HepG2 (cell line): ENCODE data around the gene BCAS3. TPM values are rescaled to one million over a fixed set of nuclear protein-coding genes. Genes with fewer than 3 reads are reported as not detected.

Experiments
- ARNTL ChIP-seq: sonication (generic); formaldehyde crosslinking; IDR thresholded peaks from 2 replicates; pipeline ENCODE4 v1.4.0; 2020; ENCODE audit warnings: mild to moderate bottlenecking, missing genetic modification reagents
- CBX5 ChIP-seq: sonication (generic); formaldehyde crosslinking; IDR thresholded peaks from 2 replicates; pipeline ENCODE4 v1.4.0; 2020; ENCODE audit warnings: missing genetic modification reagents, borderline replicate concordance
- DNMT1 ChIP-seq: sonication (generic); formaldehyde crosslinking; IDR thresholded peaks from 2 replicates; pipeline ENCODE4 v1.5.1; 2020; ENCODE audit warnings: mild to moderate bottlenecking, missing genetic modification reagents
- HDAC1 ChIP-seq: sonication (generic); formaldehyde crosslinking; IDR thresholded peaks from 2 replicates; pipeline ENCODE4 v1.5.1; 2020; ENCODE audit warnings: mild to moderate bottlenecking, missing genetic modification reagents
- IRX3 ChIP-seq: sonication (generic); formaldehyde crosslinking; IDR thresholded peaks from 2 replicates; pipeline ENCODE4 v1.8.1; 2023; ENCODE audit warnings: mild to moderate bottlenecking, low read depth, missing genetic modification reagents, borderline replicate concordance
- KDM5B ChIP-seq: sonication (generic); formaldehyde crosslinking; IDR thresholded peaks from 2 replicates; pipeline ENCODE4 v1.4.0; 2020; ENCODE audit warnings: missing genetic modification reagents, mild to moderate bottlenecking, borderline replicate concordance
- MAFG ChIP-seq: sonication (generic); formaldehyde crosslinking; IDR thresholded peaks from 2 replicates; pipeline ENCODE4 v1.5.1; 2020; ENCODE audit warnings: mild to moderate bottlenecking, missing genetic modification reagents
- RBM39 ChIP-seq: fragments of 200-400 bp; formaldehyde crosslinking; IDR thresholded peaks from one replicate; pipeline ENCODE4 v1.6.1; 2018; ENCODE audit warnings: antibody characterized with exemption, mild to moderate bottlenecking, low read depth, low read length; ENCODE audit not compliant: poor library complexity, severe bottlenecking
- REPIN1 ChIP-seq: sonication (generic); formaldehyde crosslinking; IDR thresholded peaks from 2 replicates; pipeline ENCODE4 v1.8.0; 2022; ENCODE audit warnings: missing genetic modification reagents, low read depth, mild to moderate bottlenecking, borderline replicate concordance
- RXRB ChIP-seq: IDR thresholded peaks from 2 replicates; pipeline ENCODE4 v1.6.1; 2016; ENCODE audit warnings: borderline replicate concordance, missing genetic modification reagents, missing compliant biosample characterization
- STAT5B ChIP-seq: sonication (generic); formaldehyde crosslinking; IDR thresholded peaks from 2 replicates; pipeline ENCODE4 v1.4.0; 2020; ENCODE audit warnings: missing genetic modification reagents
- WIZ ChIP-seq: sonication (generic); formaldehyde crosslinking; IDR thresholded peaks from 2 replicates; pipeline ENCODE4 v1.5.1; 2020; ENCODE audit warnings: mild to moderate bottlenecking, missing genetic modification reagents
- ZC3H13 ChIP-seq: sonication (generic); formaldehyde crosslinking; IDR thresholded peaks from 2 replicates; pipeline ENCODE4 v1.8.1; 2023; ENCODE audit warnings: mild to moderate bottlenecking, missing genetic modification reagents, moderate library complexity
- ZNF224 ChIP-seq: sonication (generic); formaldehyde crosslinking; IDR thresholded peaks from 2 replicates; pipeline ENCODE4 v1.5.0; 2020; ENCODE audit warnings: mild to moderate bottlenecking, missing genetic modification reagents
- ZNF652 ChIP-seq: IDR thresholded peaks from 2 replicates; pipeline ENCODE4 v1.6.1; 2016; ENCODE audit warnings: low read depth, borderline replicate concordance
- ZNF75D ChIP-seq: sonication (generic); formaldehyde crosslinking; IDR thresholded peaks from 2 replicates; pipeline ENCODE4 v1.8.1; 2023; ENCODE audit warnings: missing genetic modification reagents, mild to moderate bottlenecking, borderline replicate concordance
- polyA plus RNA-seq, 8 experiments: library from polyadenylated mRNA; depleted of rRNA in 3 of 8; stranded (reverse) in 7 of 8; unstranded in 1 of 8; fragments of >200 nt; fragmentation: Illumina TruSeq in 4 of 8; extraction: Trizol in 4 of 8; gene quantifications; 2 replicates each; pipeline versions ENCODE4 v1.2.1 to v1.2.3, GENCODE V29; 2011 to 2016; ENCODE audit warnings: low read depth in 4 of 8, missing spikeins in 1 of 8, mixed read lengths in 1 of 8; ENCODE audit not compliant: insufficient read depth in 1 of 8
- total RNA-seq, 5 experiments: library from RNA; depleted of rRNA; stranded (reverse); fragments of >200 nt; fragmentation: Illumina TruSeq; extraction: Trizol; gene quantifications; 2 replicates each; pipeline ENCODE4 v1.2.3, GENCODE V29; 2016; ENCODE audit warnings: low read depth in 1 of 5
- TF ChIP-seq, protein P1 (sequence below): sonication (generic); formaldehyde crosslinking; IDR thresholded peaks from 2 replicates; pipeline ENCODE4 v1.8.0; 2022; ENCODE audit warnings: missing genetic modification reagents, low read depth, mild to moderate bottlenecking, borderline replicate concordance
- TF ChIP-seq, protein P2 (sequence below): sonication (generic); formaldehyde crosslinking; IDR thresholded peaks from 2 replicates; pipeline ENCODE4 v1.5.0; 2020; ENCODE audit warnings: missing genetic modification reagents
- TF ChIP-seq, protein P3 (sequence below): sonication (generic); formaldehyde crosslinking; IDR thresholded peaks from 2 replicates; pipeline ENCODE4 v1.4.0; 2020; ENCODE audit warnings: missing genetic modification reagents, borderline replicate concordance
- TF ChIP-seq, protein P4 (sequence below): sonication (generic); formaldehyde crosslinking; IDR thresholded peaks from 2 replicates; pipeline ENCODE4 v1.5.0; 2020; ENCODE audit warnings: missing genetic modification reagents
- TF ChIP-seq, protein P5 (sequence below): fragments of 450-650 bp; IDR thresholded peaks from 2 replicates; pipeline ENCODE4 v1.6.1; 2016

The BCAS3 gene
- total and polyA plus RNA-seq, 2 of the 13 experiments (the other 11 are each of a cell fraction or from before 2014, with no cell fraction given) = 10.7 to 11.2 TPM

DNA sequence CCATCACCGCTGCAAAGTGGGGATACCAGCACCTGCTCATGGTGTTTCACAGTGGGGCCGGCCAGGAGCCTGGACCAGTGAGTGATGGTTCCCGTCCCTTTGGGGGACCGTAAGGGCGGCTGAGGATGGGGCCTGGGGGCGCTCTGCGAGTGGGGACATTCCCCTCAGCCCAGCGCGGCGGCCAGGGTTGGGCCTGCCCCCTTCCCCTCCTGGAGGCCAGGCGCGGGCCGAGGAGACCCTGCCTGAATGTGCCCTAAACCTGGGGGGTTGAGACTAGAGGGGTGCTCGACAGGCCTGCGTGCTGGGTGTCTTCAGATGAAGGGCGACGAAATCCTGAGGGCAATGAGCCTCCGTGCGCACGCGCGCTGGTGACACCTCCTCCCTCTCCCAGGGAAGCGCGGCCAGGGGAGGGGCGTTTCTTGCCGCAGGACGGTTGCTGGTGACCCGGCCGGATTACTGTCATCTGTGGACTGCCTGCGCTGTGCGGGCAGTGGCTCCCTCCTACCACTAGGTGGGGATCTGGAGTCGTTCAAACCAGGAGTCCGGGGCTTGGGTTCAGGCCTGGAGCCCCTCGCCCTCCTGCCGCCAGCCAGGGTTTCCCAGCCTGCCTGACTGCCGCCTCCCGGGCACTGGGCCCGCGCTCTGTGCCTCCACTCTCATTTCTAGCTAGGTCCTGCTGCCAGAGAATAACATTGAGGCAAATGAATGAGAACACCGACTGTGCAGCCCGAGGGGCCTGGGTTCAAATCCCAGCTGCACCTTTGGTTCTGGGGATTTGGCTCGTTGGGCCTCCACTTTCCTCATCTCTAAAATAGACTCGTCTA is 739.1 kb downstream of the BCAS3 start (continued):
- TF ChIP-seq, protein P1, sequence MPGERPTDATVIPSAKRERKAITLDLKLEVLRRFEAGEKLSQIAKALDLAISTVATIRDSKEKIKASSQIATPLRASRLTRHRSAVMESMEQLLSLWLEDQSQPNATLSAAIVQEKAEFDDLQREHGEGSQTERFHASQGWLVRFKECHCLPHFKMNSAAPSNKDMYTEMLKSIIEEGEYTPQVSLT (CRISPR knock-in tag) = no peak; the same call in 1 of the 2 replicates
- peak; percentile 92 for TF ChIP-seq REPIN1 (CRISPR knock-in tag)
- TF ChIP-seq DNMT1 (CRISPR knock-in tag) = no peak
- TF ChIP-seq, protein P2, sequence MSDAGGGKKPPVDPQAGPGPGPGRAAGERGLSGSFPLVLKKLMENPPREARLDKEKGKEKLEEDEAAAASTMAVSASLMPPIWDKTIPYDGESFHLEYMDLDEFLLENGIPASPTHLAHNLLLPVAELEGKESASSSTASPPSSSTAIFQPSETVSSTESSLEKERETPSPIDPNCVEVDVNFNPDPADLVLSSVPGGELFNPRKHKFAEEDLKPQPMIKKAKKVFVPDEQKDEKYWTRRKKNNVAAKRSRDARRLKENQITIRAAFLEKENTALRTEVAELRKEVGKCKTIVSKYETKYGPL = no peak
- no peak for TF ChIP-seq ZNF75D (CRISPR knock-in tag)
- TF ChIP-seq, protein P3, sequence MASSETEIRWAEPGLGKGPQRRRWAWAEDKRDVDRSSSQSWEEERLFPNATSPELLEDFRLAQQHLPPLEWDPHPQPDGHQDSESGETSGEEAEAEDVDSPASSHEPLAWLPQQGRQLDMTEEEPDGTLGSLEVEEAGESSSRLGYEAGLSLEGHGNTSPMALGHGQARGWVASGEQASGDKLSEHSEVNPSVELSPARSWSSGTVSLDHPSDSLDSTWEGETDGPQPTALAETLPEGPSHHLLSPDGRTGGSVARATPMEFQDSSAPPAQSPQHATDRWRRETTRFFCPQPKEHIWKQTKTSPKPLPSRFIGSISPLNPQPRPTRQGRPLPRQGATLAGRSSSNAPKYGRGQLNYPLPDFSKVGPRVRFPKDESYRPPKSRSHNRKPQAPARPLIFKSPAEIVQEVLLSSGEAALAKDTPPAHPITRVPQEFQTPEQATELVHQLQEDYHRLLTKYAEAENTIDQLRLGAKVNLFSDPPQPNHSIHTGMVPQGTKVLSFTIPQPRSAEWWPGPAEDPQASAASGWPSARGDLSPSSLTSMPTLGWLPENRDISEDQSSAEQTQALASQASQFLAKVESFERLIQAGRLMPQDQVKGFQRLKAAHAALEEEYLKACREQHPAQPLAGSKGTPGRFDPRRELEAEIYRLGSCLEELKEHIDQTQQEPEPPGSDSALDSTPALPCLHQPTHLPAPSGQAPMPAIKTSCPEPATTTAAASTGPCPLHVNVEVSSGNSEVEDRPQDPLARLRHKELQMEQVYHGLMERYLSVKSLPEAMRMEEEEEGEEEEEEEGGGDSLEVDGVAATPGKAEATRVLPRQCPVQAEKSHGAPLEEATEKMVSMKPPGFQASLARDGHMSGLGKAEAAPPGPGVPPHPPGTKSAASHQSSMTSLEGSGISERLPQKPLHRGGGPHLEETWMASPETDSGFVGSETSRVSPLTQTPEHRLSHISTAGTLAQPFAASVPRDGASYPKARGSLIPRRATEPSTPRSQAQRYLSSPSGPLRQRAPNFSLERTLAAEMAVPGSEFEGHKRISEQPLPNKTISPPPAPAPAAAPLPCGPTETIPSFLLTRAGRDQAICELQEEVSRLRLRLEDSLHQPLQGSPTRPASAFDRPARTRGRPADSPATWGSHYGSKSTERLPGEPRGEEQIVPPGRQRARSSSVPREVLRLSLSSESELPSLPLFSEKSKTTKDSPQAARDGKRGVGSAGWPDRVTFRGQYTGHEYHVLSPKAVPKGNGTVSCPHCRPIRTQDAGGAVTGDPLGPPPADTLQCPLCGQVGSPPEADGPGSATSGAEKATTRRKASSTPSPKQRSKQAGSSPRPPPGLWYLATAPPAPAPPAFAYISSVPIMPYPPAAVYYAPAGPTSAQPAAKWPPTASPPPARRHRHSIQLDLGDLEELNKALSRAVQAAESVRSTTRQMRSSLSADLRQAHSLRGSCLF (CRISPR knock-in tag) = no peak
- peak; percentile 82 for TF ChIP-seq HDAC1 (CRISPR knock-in tag)
- no peak for TF ChIP-seq RBM39
- TF ChIP-seq, protein P4, sequence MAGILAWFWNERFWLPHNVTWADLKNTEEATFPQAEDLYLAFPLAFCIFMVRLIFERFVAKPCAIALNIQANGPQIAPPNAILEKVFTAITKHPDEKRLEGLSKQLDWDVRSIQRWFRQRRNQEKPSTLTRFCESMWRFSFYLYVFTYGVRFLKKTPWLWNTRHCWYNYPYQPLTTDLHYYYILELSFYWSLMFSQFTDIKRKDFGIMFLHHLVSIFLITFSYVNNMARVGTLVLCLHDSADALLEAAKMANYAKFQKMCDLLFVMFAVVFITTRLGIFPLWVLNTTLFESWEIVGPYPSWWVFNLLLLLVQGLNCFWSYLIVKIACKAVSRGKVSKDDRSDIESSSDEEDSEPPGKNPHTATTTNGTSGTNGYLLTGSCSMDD (CRISPR knock-in tag) = no peak
- no peak for TF ChIP-seq ZC3H13 (CRISPR knock-in tag)
- TF ChIP-seq ZNF652 (CRISPR knock-in tag) = no peak
- no peak for TF ChIP-seq STAT5B
- TF ChIP-seq RXRB (CRISPR knock-in tag) = peak; percentile 40; the same call in 1 of the 2 replicates
- TF ChIP-seq, protein P5, sequence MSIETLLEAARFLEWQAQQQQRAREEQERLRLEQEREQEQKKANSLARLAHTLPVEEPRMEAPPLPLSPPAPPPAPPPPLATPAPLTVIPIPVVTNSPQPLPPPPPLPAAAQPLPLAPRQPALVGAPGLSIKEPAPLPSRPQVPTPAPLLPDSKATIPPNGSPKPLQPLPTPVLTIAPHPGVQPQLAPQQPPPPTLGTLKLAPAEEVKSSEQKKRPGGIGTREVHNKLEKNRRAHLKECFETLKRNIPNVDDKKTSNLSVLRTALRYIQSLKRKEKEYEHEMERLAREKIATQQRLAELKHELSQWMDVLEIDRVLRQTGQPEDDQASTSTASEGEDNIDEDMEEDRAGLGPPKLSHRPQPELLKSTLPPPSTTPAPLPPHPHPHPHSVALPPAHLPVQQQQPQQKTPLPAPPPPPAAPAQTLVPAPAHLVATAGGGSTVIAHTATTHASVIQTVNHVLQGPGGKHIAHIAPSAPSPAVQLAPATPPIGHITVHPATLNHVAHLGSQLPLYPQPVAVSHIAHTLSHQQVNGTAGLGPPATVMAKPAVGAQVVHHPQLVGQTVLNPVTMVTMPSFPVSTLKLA = no peak
- TF ChIP-seq MAFG = no peak
- TF ChIP-seq WIZ (CRISPR knock-in tag) = no peak
- no peak for TF ChIP-seq IRX3 (CRISPR knock-in tag)
- no peak for TF ChIP-seq ZNF224 (CRISPR knock-in tag)
- no peak for TF ChIP-seq ARNTL (CRISPR knock-in tag)
- peak; percentile 60; the same call in 1 of the 2 replicates for TF ChIP-seq KDM5B (CRISPR knock-in tag)
- TF ChIP-seq CBX5 (CRISPR knock-in tag) = no peak
